Activated effector memory CD4-positive, alpha-beta T cell treated with Interleukin-2 at 50 U/mL for 16 hours (primary cell): ENCODE data around the gene SLC6A9.

Experiments used
- DNase-seq: peaks from one replicate; pipeline ENCODE4 v3.0.0-alpha.2; 2020

SLC6A9 gene

DNA sequence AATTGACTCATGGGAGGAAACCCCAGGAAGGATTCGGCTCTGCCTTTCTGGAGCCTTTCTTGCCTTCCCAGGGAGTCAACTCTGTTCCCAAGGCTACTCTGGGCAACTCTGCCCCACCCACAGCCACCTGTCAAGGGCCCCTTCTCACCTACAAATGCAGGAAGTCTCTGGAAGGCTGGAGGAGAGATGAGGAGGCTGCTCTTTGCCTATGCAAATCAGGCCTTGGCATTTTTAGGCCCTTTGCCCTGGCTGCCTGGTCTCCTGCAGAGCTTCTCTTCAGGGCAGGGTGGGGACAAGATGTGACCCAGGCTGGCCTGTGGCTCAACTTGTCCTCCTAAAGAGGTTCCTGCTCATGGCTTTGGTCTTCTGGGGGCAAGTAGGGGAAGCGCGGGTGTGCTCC is 5.4 kb downstream of the SLC6A9 start:
- DNase-seq, result no peak

DNA sequence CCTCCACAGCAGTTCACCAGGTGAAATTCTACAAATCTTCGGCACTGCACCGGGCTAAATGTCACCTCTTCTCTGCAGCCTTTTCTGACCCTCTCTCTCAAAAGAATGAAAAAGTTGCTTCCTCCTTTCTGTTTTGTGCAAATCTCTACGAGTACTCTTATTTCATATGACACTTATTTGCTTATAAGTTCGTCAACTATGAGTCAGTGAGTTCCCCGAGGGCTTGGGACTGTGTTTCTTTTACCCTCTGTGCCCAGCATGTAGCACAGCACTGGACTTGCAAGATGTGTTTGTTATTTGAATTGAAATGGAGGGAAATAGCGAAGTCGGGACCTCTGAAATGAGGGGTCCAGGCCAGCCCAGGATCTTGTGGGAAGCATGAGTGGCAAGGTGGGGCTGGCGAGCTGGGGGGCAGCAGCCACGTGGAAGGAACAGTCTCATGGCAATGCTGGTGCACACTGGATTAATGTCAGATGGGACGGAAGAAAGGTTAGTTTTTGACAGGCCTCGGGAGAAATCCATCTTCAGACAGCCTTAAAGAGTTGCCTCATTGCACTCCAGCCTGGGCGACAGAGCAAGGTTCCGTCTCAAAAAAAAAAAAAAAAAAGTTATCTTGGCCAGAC is 6.2 kb downstream of the SLC6A9 start:
- DNase-seq, result no peak

DNA sequence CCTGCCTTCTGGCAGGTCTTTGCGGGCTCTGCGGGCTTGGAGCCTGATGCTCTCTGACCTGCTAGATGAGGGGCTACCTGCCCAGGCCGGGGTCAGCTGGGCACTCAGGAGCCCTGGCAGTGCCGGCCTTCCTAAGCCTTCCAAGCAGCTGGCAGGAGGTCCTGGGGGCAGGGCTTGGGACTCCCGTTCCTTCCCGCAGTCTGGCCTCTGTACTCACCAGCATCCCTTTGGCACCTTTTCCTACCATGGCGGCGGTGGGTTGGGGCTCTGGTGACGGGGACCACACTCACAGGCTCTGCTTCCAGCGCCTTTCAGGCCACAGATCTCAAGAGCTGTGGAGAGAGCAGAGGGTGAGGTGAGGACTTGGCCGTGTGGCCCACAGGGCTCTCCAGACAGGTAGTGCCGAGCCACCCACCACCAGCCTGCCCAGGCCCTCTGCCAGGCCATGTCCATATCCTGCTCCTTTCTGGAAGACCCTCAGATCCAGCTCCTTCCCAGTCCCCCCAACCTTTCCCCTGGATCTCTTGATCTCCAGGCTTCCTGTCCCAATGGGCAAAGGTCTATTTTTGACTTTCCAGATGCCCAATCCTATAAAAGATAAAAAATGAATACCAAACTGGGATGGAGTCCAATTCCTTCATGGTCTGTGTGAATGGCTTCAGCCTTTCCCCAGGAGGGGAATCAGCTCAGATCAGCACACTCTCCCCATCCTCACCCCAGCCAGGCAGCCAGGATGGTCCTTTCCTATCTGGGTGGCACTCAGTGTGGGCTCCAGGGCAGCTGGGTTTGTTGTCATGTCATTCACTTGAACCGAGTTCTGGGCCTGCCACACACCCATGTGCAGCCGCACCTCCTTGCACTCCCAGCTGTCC is 7.0 kb downstream of the SLC6A9 start:
- no peak for DNase-seq

DNA sequence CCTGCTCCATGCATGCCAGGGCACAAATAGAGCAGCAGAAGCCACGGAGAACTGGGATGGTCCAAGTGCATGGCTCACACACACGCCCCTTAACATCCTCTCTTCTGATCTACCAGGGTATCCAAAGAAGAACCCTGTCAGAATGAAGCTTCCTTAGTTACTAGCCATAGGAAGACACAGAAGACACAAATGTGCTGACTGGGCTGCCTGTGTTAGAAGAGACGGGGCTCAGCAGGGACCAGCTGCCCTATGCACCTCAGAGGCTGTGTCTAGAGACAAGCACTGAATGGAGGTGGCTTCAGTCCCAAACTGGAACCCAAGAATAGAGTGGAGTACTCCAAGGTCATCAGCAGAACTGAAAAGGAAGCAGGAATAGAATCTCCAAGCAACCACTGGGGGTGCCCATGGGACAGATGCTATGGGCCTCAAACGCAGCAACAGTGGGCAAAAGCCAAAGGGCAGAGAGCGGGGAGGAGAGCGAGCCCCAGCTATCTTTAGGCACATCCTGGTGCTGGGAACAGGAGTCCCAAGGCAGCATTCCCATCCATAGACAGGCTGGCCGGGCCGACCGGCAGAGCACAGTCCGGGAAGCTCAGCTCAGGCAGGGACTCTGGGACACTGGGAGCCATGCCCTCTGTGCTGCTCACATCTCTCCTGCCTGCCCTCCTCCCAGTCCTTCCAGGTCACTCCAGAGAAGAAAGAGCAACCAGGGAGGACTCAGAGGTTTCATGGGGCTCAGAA is 9.5 kb downstream of the SLC6A9 start:
- DNase-seq, result no peak

DNA sequence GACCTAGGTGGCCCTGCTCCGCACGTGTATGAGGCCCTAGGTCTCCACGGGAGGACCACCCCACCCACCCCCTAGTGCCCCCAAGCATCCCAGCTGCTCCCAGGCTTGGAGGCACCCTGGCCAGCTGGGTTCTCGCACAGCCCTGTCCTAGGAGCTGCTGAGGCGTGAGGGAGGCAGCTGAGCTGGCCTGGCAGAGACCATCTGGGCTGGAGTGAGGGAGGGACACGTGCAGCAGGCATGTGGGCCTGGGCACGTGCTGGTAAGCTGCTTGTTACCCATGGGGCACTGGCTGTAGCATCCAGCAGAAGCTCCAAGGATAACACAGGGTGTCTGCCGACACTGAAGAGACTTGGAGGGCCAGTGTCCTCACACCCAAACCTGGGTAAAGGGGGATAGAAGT is 10.1 kb downstream of the SLC6A9 start:
- no peak for DNase-seq

DNA sequence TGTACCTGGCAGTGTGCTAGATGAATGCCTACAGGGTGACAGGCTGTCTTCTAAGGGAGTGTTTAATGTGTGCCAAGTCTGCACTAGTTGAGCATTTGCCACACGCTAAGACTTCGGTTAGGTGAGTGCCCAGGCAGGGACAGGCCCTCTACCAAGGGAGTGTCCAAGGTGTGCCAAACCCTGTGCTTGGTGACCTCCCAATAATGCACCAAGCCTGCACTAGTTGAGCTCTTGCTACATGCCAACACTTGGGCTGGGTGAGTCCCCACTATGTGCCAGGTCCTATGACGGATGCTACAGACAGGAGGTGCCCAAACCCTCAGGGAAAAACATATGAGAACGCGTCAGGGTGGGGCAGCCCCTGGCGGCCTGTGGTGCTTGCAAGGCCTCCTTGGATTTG is 10.8 kb downstream of the SLC6A9 start:
- no peak for DNase-seq

DNA sequence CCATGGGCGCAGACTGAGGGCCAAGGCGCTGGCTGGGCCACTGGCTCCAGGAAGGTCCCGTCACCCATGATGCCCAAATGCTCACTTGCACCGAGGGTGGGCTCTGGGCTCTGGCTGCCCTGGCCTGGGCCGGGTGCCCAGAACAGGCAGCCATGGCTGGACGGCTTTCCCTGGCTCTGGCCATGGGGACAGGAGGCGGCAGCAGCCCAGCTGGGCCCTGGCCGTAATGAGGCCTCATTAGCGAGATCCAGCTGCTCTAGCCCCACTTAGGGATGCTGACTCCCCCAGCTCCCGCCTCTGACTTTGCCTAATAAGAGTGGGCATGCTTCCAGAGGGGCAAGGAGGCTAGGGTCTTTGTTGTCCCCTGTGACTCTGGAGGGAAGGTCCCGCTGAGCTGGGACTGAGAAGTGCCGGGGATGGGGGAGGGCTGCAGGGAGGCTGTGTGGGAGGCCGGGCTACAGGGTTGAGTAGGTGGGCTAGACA is 11.8 kb downstream of the SLC6A9 start:
- no peak for DNase-seq

DNA sequence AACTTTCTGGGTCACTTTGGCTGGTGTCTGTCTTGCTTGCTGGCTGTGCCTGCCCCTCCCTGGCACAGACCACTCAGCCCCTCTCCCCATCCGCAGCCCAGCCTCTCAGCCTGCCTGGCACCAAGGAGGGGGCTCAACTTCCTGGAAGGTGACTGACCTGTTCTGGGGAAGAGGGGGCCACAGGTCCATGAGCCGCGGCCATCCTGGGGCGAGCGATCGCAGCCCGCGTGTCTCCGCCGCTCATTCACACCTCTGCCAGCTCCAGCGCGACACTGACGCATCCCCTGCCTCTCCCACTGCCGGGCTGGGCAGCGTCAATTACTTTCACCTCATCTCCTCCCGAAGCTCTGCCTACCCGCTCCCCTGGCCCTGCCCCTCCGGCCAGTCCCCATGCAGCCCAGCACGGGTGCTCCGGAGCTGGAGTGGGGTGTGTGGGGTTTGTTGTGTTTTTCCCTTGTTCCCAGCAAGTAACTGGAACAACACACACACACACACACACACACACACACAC is 14.3 kb downstream of the SLC6A9 start:
- DNase-seq, result no peak

DNA sequence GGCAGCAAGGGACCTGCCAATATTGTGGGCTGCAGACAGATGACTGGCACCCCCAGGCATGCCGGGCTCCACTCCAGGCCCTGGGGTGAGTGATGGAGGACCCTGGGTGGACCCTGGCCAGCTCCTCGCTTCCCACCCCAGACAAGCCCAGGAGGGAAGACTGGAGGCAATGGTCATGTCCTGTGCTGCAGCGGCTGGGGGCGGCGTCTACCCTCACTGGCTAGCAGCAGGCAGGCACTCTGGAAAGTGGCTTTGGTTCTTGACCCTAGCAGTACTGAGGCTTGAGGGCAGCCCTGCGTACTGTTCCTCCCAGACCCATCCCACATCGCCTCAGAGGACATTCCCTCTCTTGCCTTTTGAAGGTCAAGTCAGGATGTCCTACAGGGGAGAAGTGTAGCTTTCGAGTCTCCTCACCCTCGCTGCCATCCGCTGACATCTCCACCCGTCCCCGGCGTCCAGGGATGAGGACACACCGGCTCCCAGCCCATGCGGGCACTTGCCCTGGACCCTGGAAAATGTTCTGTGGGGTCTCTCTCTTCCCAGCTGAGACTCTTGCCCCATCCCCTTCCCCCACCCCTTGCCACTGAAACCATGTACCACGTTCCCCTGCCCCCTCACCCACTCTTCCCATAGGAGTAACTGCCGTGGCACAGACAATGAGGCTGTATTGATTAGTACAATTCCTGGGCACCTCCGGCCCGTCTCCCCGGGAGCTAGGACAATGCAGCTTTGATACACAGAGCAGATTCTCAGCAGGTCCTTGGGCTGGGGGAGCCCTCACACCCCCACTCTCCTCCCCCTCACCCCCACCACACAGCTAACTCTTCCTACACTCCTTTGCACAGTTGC is 15.0 kb downstream of the SLC6A9 start:
- DNase-seq, result no peak

DNA sequence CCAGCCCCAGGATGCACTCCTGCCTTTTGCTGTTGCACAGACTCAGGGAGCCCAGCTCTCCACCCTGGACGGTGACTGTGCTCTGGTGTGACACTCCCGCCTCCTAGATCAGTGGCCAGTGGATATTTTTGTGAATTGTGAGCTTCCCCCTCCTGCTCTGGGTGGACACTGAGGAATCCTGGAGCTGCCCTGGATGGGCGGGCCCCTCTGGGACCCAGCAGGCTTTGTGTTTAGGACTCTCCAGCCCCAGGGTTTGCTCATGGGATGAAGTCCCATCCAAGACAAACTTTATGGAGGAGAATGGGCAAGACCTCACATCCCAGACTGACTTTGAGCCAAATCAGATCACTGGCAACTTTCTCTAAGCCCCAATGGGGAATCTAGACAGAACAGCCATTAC is 16.1 kb downstream of the SLC6A9 start:
- no peak for DNase-seq

DNA sequence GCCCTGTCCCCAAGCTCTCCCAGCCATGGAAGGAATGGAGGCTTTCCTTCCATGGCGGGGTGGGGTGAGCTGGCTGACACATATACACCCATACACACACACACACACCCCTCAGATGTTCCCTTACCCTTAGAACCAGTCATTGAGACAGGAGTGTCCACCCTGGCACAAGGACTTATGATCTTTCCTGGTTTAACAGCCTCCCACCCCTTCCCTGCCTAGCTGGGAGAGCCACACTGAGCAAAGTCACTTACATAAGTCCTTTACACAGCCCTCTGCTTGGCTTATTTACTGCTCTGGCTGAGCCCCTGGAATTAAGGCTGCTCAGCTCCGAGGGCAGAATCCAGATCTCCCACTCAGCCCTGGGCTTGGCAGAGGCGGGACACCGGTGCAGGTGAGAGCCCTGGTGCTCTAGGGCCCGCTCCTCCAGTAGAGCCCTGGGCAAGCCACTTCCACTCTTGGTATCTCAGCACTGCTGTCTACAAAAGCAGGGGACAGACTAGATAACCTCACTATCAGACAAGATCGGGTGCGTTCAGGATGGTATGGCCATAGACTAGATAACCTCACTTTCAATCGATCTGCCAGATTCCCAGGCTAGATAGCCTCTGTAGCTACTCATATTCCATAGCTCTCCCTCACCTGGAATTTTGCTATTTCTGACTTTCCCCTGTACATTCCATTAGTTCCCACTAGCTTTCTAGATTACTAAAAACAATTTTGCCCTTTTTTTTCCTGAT is 16.7 kb downstream of the SLC6A9 start:
- no peak for DNase-seq

DNA sequence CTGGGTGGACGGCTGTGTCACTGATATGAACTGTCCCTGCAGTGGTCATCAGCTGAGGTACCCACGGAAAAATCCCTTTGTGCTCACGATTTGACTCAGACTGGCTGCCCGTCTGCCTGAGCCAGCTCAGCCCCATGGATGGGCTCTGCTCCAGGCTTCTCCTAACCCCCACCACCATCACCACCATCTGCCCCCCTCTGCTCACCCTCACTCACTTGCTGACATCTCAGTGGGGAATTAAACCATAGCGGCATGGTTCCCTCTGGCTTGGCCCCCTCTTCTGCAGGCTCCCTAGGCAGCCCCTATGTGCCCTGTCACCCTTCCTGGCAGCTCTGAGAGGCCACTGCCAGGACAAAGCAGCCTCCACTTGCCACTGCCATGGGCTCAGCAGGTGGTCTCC is 17.3 kb downstream of the SLC6A9 start:
- no peak for DNase-seq

DNA sequence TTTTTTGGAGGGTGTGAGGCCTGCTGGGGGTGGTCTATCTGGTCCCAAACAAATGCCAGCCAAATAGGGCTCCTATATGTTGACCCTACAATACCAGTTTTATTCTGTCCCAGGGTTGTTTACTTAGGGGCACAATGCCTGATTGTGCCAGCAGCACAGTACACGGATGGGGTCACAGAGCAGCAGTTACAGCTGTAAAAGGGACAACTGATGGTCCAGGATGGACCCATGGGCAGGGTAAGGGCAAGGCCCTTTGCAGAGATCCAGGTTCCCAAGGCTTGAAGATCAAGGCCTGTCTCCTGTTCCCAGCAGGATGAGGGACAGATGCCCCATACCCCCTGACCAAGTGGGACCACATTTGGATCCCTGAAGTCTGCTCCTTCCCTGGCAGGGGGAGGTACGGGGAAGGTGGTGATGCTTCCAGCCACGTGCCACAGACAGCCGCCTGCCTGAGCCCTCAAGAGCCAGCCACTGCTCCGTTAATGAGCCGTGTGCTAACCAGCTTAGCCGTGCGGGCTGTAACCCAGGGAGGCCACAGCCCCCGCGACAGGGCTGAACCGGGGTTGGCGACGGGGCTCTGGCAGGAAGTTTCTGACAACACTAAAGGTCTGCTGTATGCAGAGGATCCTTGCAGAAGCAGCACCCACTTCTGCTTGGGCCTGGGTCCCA is 18.2 kb downstream of the SLC6A9 start:
- DNase-seq, result no peak

DNA sequence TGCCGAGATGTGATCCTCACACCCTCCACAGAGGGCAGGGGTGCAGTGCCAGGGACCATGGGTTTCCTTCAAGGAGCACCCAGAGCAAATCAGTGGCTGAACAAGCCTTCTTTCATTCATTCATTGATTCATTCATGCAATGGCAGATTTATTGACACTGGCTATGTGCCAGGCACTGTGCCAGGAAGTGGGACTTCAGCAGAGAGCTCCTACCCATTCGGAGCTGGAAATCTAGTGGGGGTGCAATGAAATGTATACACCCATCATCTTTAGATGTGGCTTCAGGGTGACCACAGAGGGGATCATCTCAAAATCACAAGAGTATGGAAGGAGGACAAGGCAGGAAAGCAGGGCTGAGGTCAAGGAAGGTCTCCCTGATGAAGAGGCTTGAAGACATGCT is 18.9 kb downstream of the SLC6A9 start:
- no peak for DNase-seq

DNA sequence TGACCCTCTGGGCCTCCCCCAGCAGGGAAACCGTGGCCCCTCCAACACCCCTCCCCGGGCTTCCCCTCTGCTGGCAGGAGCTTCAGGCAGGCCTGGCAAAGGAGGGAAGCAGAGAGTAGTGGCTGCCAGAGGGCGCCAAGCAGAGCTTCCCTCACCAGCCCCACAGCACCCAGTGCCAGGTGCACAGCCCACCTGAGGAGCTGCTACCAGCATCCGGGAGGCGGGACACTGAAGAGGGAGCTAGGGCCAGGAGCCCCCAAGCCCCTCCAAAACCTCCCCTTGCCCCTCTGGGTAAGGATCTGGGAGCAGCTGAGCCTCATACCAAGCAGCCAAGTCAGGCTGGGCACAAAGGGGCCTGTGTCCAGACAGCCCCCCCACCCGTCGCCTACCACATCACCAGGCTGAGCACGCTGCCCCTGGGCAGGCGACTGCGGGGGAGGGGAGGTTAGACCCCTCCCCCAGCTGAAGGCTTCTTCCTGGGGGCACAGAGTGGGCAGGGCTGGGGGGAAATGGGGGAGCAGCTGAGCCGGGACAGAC is 20.3 kb downstream of the SLC6A9 start:
- no peak for DNase-seq

DNA sequence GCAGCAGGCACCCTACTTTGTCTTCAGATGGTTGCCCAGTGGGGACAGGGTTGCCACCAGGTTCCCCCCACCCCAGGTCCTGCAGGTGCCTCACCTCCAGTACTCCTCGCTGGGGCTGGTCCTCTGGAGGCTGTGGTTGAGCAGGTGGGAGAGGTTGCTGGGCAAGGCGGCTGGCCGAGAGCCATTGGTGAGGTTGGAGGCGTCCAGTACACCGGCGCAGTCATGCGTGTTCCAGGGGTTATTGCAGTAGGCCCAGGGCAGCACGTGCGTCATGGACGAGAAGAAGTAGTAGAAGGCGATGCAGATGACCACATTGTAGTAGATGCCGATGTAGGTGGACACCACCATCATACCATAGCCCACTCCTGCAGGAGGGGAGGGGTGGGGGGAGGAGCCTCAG is 23.0 kb downstream of the SLC6A9 start:
- no peak for DNase-seq

DNA sequence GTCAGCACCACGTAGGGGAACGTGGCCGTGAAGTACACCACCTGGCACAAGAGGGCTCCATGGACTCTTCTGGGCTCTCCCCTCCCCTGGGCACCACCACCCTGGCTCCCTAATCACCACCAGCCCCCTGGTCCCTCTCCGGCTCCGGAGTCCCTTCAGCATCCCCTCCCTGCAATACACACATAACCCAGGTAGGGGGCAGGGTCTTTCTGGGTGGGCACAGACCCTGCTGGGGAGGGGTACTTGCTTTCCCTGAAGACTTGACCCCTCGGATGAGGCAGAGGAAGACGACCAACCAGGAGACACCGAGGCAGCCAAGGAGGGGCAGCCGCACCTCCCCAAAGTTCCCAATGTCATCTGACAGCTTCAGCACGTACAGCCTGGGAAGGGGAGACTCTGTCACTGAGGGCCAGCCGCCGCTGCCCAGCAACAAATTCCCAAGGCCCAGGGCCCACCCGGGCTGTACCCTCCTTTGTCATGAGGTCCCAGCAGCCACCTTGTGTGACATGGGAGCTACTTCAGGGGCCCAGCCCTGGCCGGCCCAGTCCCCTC is 28.6 kb downstream of the SLC6A9 start:
- DNase-seq, result no peak

DNA sequence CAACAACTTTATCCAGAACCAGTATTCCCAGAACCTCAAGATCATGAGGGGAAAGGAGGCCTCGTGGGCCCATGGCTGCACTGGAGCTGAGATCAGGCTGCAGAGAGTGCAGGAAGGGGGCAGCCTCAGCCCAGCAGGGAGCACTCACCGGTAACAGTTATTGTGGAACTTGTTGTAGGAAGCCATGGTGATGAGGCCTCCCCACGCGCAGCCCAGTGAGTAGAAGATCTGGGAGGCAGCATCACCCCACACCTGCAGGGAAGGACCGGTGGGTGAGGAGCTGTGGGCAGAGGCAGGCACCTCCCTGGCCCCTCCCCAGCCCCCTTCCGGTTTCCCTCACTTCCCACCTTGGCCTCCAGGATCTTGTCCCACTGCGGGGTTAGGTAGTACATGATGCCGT is 29.1 kb downstream of the SLC6A9 start:
- no peak for DNase-seq

DNA sequence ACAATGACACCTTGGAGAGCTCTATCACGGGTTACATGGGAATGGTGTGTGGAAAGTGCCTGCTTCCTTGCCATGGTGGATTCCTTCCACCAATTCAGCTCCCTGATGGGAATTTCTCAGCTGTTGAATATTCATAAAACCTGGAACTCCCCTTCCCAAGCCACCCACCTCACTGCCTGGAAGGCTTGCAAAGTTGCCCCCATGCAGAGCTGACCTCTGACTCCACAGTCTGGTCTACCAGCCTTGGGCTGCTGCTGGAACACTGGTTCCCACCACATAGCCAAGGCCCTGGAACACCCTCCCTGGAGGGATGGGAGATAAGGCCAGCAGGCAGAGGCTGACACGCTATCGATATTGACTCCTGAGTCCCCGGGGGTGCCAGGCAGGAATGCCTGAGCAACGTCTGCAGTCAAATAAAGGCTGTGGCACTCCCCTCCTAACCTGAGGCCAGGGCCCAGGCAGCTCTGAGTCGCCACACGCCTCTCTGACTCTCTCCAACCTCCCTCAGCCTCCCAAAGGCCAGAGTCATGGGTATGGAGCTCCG is 31.1 kb downstream of the SLC6A9 start:
- no peak for DNase-seq

DNA sequence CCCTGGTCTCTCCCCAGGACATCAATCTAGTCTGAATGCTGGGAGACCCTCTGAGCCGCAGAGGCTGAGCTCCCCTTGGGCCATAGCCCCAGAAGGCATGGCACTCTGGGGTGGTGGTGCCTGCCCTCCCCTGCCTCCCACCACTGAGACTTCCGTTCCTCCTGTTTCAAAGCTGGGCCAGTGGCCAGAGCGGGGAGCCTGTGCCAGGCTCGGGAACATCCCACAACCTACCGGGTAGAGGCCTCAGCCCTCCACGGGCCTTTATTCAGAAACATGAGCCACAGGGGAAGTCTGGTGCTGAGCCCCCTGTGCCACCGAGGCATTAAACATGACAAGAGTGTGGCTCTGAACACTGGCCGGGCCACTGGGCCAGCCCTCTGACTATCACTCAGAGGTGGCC is 31.8 kb downstream of the SLC6A9 start:
- no peak for DNase-seq
